ENCODE measurements around the gene GCFC2. TPM values are rescaled to one million over a fixed set of nuclear protein-coding genes. Genes with fewer than 3 reads are reported as not detected.

Gene GCFC2
- total and polyA plus RNA-seq, 12 donors, result 12.4 to 52.9 (median 24.1) TPM

GRCh38 chr2:75646583-75647425 is 63.9 kb downstream of the GCFC2 start, which contains the start of gene MRPL19:
TSS of gene MRPL19 (plus strand) at chr2:75646783. CDS start at chr2:75646808, 25 bp downstream.
- DNase-seq, result peak; percentile 88 to 94 (median 90)
- peaks cover 8 to 18% of the 10 kb centered on the region in 2 donors for H3K4me1 ChIP-seq (replicated peaks in 1 of 2)
- TF ChIP-seq CTCF (IDR thresholded peaks at IDR 0.05) (no peak), POLR2A (IDR thresholded peaks at IDR 0.05) (peak in 1 of 2 donors; percentile 42)
- H3K4me3 ChIP-seq, result peak within 1 kb of the TSS; percentile 37 to 88 (median 86)
- H3K27ac ChIP-seq, result peak within 1 kb of the TSS in 4 of 5 donors; percentile 40 to 82 (median 74)
- H3K27me3 ChIP-seq, result no peaks in the 10 kb centered on the region
- intact Hi-C loops (cut with DNase I), result no loop called here
- peaks cover 0 to 27% of the 10 kb centered on the region in 2 donors for H3K36me3 ChIP-seq (replicated peaks in 1 of 2)
- no peaks in the 10 kb centered on the region for H3K9me3 ChIP-seq (replicated peaks in 1 of 3)
- 0 to 1% (median 1%) methylated on average over 23 to 60 of the region's 60 CpGs for WGBS, 4 donors

GRCh38 chr2:75646090-75646582 is 64.6 kb downstream of the GCFC2 start:
- intact Hi-C loops (cut with DNase I), result no loop called here
- H3K9me3 ChIP-seq (replicated peaks in 1 of 3), result no peaks in the 10 kb centered on the region
- H3K4me1 ChIP-seq (replicated peaks in 1 of 2), result peaks cover 13 to 24% of the 10 kb centered on the region in 2 donors
- H3K4me3 ChIP-seq, result peak overlapping the region in 2 of 4 donors; percentile 84 to 88
- peak overlapping the region in 3 of 5 donors; percentile 71 to 82 (median 78) for H3K27ac ChIP-seq
- H3K27me3 ChIP-seq, result no peaks in the 10 kb centered on the region
- 72 to 78% (median 75%) methylated on average over 9 of the region's 9 CpGs for WGBS, 4 donors
- no peak for DNase-seq
- no peak for TF ChIP-seq POLR2A (IDR thresholded peaks at IDR 0.05)
- TF ChIP-seq CTCF (IDR thresholded peaks at IDR 0.05), result no peak
- H3K36me3 ChIP-seq (replicated peaks in 1 of 2), result peaks cover 0 to 21% of the 10 kb centered on the region in 2 donors

GRCh38 chr2:75645643-75646042 is 65.1 kb downstream of the GCFC2 start:
- no peak overlapping the region for H3K27ac ChIP-seq
- no peak overlapping the region for H3K4me3 ChIP-seq
- intact Hi-C loops (cut with DNase I), result no loop called here
- H3K9me3 ChIP-seq (replicated peaks in 1 of 3), result no peaks in the 10 kb centered on the region
- TF ChIP-seq POLR2A (IDR thresholded peaks at IDR 0.05), result no peak
- no peak for TF ChIP-seq CTCF (IDR thresholded peaks at IDR 0.05)
- H3K27me3 ChIP-seq, result no peaks in the 10 kb centered on the region
- H3K4me1 ChIP-seq (replicated peaks in 1 of 2), result peaks cover 18 to 29% of the 10 kb centered on the region in 2 donors
- no peak for DNase-seq
- H3K36me3 ChIP-seq (replicated peaks in 1 of 2), result peaks cover 0 to 16% of the 10 kb centered on the region in 2 donors
- WGBS, 4 donors, result 96 to 97% (median 97%) methylated on average over 10 of the region's 10 CpGs

GRCh38 chr2:75643980-75644379 is 66.7 kb downstream of the GCFC2 start:
- H3K27me3 ChIP-seq, result no peaks in the 10 kb centered on the region
- no peaks in the 10 kb centered on the region for H3K9me3 ChIP-seq (replicated peaks in 1 of 3)
- intact Hi-C loops (cut with DNase I), result no loop called here
- no peak overlapping the region for H3K27ac ChIP-seq
- H3K4me1 ChIP-seq (replicated peaks in 1 of 2), result peaks cover 19 to 29% of the 10 kb centered on the region in 2 donors
- H3K4me3 ChIP-seq, result no peak overlapping the region
- TF ChIP-seq POLR2A (IDR thresholded peaks at IDR 0.05) (no peak), CTCF (IDR thresholded peaks at IDR 0.05) (no peak)
- 76 to 86% (median 81%) methylated on average over 1 of the region's 1 CpG for WGBS, 4 donors
- peaks cover 0 to 4% of the 10 kb centered on the region in 2 donors for H3K36me3 ChIP-seq (replicated peaks in 1 of 2)
- DNase-seq, result no peak
